DOHH2 (cell line): ENCODE data around the gene UBTD1.

ENCODE experiments used
- H3F3A ChIP-seq: fragments of 200-600 bp; sonication (generic), shearing (Covaris generic); 2 replicates; pipeline ENCODE4 v1.6.0; 2016; ENCODE audit warnings: antibody characterized with exemption, mild to moderate bottlenecking; ENCODE audit not compliant: control insufficient read depth, insufficient read depth
- H3K27ac ChIP-seq: fragments of 200-600 bp; sonication (generic); 2 replicates; pipeline ENCODE4 v1.5.1; 2014; ENCODE audit warnings: low read depth, mild to moderate bottlenecking, low read length, moderate library complexity
- H3K27me3 ChIP-seq: fragments of 200-600 bp; sonication (generic); 2 replicates; pipeline ENCODE4 v1.6.1; 2014; ENCODE audit warnings: mild to moderate bottlenecking, low read length, mixed read lengths; ENCODE audit not compliant: control insufficient read depth
- H3K36me3 ChIP-seq: fragments of 200-600 bp; sonication (generic); 2 replicates; pipeline ENCODE4 v1.6.1; 2014; ENCODE audit warnings: mild to moderate bottlenecking, low read length, moderate library complexity, mixed read lengths; ENCODE audit not compliant: control insufficient read depth
- H3K4me1 ChIP-seq: fragments of 200-600 bp; sonication (generic); 2 replicates; pipeline ENCODE4 v1.6.1; 2014; ENCODE audit warnings: mild to moderate bottlenecking, low read length, mixed read lengths; ENCODE audit not compliant: control insufficient read depth
- H3K4me2 ChIP-seq: fragments of 200-600 bp; sonication (generic); 2 replicates; pipeline ENCODE4 v1.6.0; 2014; ENCODE audit warnings: mild to moderate bottlenecking, low read length, moderate library complexity
- H3K4me3 ChIP-seq: fragments of 200-600 bp; sonication (generic); 2 replicates; pipeline ENCODE4 v1.5.1; 2014; ENCODE audit warnings: mild to moderate bottlenecking, low read length, mixed read lengths
- H3K79me2 ChIP-seq: fragments of 200-600 bp; sonication (generic); 2 replicates; pipeline ENCODE4 v1.6.1; 2014; ENCODE audit warnings: mild to moderate bottlenecking, low read length, mixed read lengths; ENCODE audit not compliant: control insufficient read depth
- H3K9me2 ChIP-seq: fragments of 200-600 bp; sonication (generic); replicated peaks from 2 replicates; pipeline ENCODE4 v1.6.1; 2014; ENCODE audit warnings: mild to moderate bottlenecking, low read length, mixed read lengths; ENCODE audit not compliant: control insufficient read depth
- H3K9me3 ChIP-seq: fragments of 200-600 bp; sonication (generic); 2 replicates; pipeline ENCODE4 v1.6.1; 2014; ENCODE audit warnings: antibody characterized with exemption, low read length, mixed read lengths; ENCODE audit not compliant: control insufficient read depth, insufficient read depth
- H4K20me1 ChIP-seq: fragments of 200-600 bp; sonication (generic); 2 replicates; pipeline ENCODE4 v1.6.0; 2014; ENCODE audit warnings: low read depth, mild to moderate bottlenecking, antibody characterized with exemption, low read length, moderate library complexity; ENCODE audit not compliant: control insufficient read depth, insufficient read depth
- EZH2phosphoT487 ChIP-seq: fragments of 200-600 bp; sonication (generic); IDR thresholded peaks from 2 replicates; pipeline ENCODE4 v1.6.1; 2017; ENCODE audit warnings: borderline replicate concordance, mild to moderate bottlenecking, antibody characterized with exemption, low read length, moderate library complexity, mixed read lengths
- TF ChIP-seq, protein P1 (sequence below): fragments of 200-600 bp; sonication (generic); IDR thresholded peaks from one replicate; pipeline ENCODE4 v1.5.1; 2014; ENCODE audit warnings: antibody characterized with exemption, mild to moderate bottlenecking, low read depth, low read length; ENCODE audit not compliant: poor library complexity, severe bottlenecking

The UBTD1 gene

DNA sequence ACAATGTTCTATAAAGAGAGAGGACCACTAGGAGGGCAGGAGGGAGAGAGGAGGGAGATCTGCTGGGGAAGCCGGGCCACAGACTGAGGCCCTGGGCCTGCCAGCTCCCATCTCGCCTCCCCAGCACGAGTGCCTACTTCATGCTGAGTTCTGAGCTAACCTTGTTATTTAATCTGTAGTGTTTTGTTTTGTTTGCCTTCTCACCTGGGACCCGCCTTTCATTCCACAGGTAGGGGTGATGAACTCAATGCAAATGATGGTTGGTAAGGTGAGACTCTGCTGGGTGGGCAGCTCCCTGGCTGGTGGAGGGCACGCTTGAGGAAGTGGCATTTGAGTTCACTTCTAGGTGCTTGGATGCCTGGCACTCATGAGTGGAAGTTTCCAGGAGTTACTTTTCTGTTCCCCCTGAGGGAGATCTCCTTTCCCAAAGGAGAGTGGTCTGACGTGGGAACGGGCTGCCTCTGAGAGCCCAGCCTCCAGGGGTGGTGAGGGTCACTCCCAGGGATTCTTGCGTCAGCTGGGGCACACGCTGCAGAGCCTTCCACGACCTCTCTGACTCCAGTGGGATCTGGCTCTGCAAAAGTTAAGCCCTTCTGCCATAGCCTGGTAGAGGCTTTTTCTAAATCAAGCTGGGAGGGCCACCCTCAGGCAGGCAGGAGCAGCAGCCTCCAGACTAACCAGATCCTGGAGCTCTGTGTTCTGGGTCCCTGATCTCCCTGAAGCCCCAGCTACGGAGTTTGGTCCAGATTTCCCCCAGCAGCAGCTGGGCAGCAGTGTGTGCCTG is 22.4 kb downstream of the UBTD1 start:
- Histone ChIP-seq H3K4me1 (no peaks in the 10 kb centered on the region), H3K27ac (no peak overlapping the region), H3F3A (no peaks in the 10 kb centered on the region), H3K79me2 (no peaks in the 10 kb centered on the region), H3K36me3 (no peaks in the 10 kb centered on the region), H3K4me2 (no peak overlapping the region), H3K9me2 (no peaks in the 10 kb centered on the region), H3K4me3 (no peak overlapping the region), H4K20me1 (no peaks in the 10 kb centered on the region), H3K27me3 (peaks cover 22% of the 10 kb centered on the region), H3K9me3 (no peaks in the 10 kb centered on the region)
- TF ChIP-seq, protein P1, sequence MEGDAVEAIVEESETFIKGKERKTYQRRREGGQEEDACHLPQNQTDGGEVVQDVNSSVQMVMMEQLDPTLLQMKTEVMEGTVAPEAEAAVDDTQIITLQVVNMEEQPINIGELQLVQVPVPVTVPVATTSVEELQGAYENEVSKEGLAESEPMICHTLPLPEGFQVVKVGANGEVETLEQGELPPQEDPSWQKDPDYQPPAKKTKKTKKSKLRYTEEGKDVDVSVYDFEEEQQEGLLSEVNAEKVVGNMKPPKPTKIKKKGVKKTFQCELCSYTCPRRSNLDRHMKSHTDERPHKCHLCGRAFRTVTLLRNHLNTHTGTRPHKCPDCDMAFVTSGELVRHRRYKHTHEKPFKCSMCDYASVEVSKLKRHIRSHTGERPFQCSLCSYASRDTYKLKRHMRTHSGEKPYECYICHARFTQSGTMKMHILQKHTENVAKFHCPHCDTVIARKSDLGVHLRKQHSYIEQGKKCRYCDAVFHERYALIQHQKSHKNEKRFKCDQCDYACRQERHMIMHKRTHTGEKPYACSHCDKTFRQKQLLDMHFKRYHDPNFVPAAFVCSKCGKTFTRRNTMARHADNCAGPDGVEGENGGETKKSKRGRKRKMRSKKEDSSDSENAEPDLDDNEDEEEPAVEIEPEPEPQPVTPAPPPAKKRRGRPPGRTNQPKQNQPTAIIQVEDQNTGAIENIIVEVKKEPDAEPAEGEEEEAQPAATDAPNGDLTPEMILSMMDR: no peak
- TF ChIP-seq EZH2phosphoT487: no peak

DNA sequence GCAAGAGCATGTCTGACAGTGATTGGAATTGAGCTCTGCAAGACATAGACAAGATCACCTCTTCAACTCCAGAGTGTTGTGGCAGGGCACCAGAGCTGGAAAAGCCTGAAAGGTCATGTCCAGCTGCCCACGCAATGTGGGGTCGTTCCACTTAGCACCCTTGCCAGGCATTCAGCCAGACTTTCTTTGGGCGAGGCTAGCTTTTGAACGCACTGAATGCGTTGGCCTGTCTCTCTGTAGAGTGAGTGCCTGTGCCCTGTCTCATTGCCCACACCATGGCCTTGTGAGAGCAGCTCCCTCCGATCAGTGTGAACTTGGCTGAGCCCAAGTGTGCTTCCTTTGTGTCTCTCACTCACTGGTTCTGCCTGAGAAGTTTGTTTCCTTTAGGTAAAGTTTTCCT is 23.3 kb downstream of the UBTD1 start:
- Histone ChIP-seq H3K4me1 (no peaks in the 10 kb centered on the region), H3K9me3 (no peaks in the 10 kb centered on the region), H3F3A (no peaks in the 10 kb centered on the region), H3K27ac (no peak overlapping the region), H3K4me3 (no peak overlapping the region), H3K9me2 (no peaks in the 10 kb centered on the region), H3K4me2 (no peak overlapping the region), H3K36me3 (no peaks in the 10 kb centered on the region), H4K20me1 (no peaks in the 10 kb centered on the region), H3K27me3 (peaks cover 22% of the 10 kb centered on the region), H3K79me2 (no peaks in the 10 kb centered on the region)
- TF ChIP-seq, protein P1: no peak
- no peak for TF ChIP-seq EZH2phosphoT487

DNA sequence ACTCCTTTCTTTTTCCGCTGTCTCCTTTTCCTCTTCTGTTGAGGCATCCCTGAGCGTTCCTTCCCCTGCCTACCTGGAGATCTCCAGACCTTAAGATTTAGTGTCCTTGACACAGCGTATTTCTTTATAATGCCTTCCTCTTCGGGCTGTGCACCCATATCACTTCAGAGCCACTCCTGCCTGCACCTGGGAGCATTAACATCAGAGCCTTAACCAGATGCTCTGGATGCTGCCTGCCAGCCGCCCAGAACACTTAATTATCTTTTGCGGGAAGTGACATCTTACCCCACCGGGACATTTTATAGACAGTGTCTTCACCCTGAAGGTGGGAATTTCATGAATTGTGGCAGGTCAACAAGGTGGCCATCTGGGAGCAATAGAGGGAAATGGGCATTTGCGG is 24.2 kb downstream of the UBTD1 start:
- Histone ChIP-seq H3K4me1 (no peaks in the 10 kb centered on the region), H3K9me3 (no peaks in the 10 kb centered on the region), H3K79me2 (no peaks in the 10 kb centered on the region), H3K27ac (no peak overlapping the region), H3F3A (no peaks in the 10 kb centered on the region), H4K20me1 (no peaks in the 10 kb centered on the region), H3K4me3 (no peak overlapping the region), H3K4me2 (no peak overlapping the region), H3K36me3 (no peaks in the 10 kb centered on the region), H3K9me2 (no peaks in the 10 kb centered on the region), H3K27me3 (peaks cover 19% of the 10 kb centered on the region)
- no peak for TF ChIP-seq EZH2phosphoT487
- TF ChIP-seq, protein P1: no peak
